ENCODE results near the gene GSG1L2. TPM values are rescaled to one million over a fixed set of nuclear protein-coding genes. Genes with fewer than 3 reads are reported as not detected.

Gene GSG1L2
- total RNA-seq, 1 experiment from 2014 or later = not detected

GRCh38 chr17:9798008-9798407, 23.9 kb downstream of the GSG1L2 start:
- no TSS peak for BruUV-seq (replicated peaks)
- DNase-seq (ENCODE audit: low read depth, low spot score) (no peak), ATAC-seq (no peak)
- no peak overlapping the region for H3K4me3 ChIP-seq (ENCODE audit: low read depth in 2 of 2, low read length in 2 of 2)
- in situ Hi-C loops (cut with HindIII; ENCODE audit: low pct_unique_long_range_greater_than_20kb, low sequenced_read_pairs) (no loop called here), intact Hi-C loops (cut with micrococcal nuclease; ENCODE audit: unreplicated experiment) (no loop called here)
- ChIA-PET POLR2A (no interaction called here), CTCF (no interaction called here)
- no peaks in the 10 kb centered on the region for H3K9me3 ChIP-seq (ENCODE audit: control insufficient read depth, insufficient read depth, low read depth, low read length)
- peaks cover 8% of the 10 kb centered on the region for H3K4me1 ChIP-seq (ENCODE audit: control insufficient read depth, insufficient read depth, low read length)
- no peak overlapping the region for H3K27ac ChIP-seq (ENCODE audit: low read length)
- TF ChIP-seq TCF7L2 (IDR thresholded peaks at IDR 0.05; ENCODE audit: low read depth, low read length) (no peak), CTCF (IDR thresholded peaks at IDR 0.05) (no peak), SIN3A (IDR thresholded peaks at IDR 0.05; ENCODE audit: borderline replicate concordance, insufficient read depth, low read depth, low read length) (no peak), POLR2AphosphoS5 (IDR thresholded peaks at IDR 0.05; ENCODE audit: low read depth, low read length) (no peak)
- TF ChIP-seq, protein P1, sequence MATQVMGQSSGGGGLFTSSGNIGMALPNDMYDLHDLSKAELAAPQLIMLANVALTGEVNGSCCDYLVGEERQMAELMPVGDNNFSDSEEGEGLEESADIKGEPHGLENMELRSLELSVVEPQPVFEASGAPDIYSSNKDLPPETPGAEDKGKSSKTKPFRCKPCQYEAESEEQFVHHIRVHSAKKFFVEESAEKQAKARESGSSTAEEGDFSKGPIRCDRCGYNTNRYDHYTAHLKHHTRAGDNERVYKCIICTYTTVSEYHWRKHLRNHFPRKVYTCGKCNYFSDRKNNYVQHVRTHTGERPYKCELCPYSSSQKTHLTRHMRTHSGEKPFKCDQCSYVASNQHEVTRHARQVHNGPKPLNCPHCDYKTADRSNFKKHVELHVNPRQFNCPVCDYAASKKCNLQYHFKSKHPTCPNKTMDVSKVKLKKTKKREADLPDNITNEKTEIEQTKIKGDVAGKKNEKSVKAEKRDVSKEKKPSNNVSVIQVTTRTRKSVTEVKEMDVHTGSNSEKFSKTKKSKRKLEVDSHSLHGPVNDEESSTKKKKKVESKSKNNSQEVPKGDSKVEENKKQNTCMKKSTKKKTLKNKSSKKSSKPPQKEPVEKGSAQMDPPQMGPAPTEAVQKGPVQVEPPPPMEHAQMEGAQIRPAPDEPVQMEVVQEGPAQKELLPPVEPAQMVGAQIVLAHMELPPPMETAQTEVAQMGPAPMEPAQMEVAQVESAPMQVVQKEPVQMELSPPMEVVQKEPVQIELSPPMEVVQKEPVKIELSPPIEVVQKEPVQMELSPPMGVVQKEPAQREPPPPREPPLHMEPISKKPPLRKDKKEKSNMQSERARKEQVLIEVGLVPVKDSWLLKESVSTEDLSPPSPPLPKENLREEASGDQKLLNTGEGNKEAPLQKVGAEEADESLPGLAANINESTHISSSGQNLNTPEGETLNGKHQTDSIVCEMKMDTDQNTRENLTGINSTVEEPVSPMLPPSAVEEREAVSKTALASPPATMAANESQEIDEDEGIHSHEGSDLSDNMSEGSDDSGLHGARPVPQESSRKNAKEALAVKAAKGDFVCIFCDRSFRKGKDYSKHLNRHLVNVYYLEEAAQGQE (IDR thresholded peaks at IDR 0.05; ENCODE audit: insufficient read depth in 1 of 2, low read depth in 2 of 2, low read length in 1 of 2) = no peak
- H3K27me3 ChIP-seq (ENCODE audit: control insufficient read depth, insufficient read depth, low read length) = no peaks in the 10 kb centered on the region
- no peaks in the 10 kb centered on the region for H3K36me3 ChIP-seq (ENCODE audit: control insufficient read depth, insufficient read depth, low read length)

DNA sequence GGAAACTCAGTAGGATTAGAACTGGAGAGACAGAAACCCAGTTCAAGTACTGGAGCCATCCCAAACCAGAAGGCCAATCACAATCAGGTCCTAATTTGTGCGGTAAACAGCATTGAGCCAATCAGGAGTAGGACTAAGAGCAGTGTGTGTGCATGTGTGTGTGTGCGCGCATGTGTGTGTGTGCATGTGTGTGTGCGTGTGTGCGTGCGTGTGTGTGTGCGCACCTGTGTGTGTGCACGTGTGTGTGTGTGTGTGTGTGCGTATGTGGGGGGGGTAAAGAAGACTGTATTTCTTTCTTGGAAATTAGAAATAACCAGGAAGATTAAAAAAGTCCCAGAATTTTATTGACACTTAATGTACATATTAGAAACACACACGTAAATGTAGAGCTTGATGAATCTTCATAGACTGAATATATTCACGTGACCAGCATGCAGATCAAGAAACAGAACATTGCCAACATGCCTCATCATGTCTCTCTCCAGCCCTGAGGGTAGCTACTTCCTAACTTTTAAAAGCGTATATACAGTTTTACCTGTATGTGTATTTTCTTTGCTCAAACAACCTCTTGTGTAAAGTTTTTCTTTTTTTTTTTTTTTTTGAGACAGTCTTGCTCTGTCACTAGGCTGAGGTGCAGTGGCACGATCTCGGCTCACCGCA, 29.6 kb downstream of the GSG1L2 start:
- in situ Hi-C loops (cut with HindIII; ENCODE audit: low pct_unique_long_range_greater_than_20kb, low sequenced_read_pairs) (no loop called here), intact Hi-C loops (cut with micrococcal nuclease; ENCODE audit: unreplicated experiment) (no loop called here)
- no peak for TF ChIP-seq POLR2AphosphoS5 (IDR thresholded peaks at IDR 0.05; ENCODE audit: low read depth, low read length)
- TF ChIP-seq SIN3A (IDR thresholded peaks at IDR 0.05; ENCODE audit: borderline replicate concordance, insufficient read depth, low read depth, low read length) = no peak
- TF ChIP-seq TCF7L2 (IDR thresholded peaks at IDR 0.05; ENCODE audit: low read depth, low read length) = no peak
- no peak for TF ChIP-seq CTCF (IDR thresholded peaks at IDR 0.05)
- TF ChIP-seq, protein P1 (IDR thresholded peaks at IDR 0.05; ENCODE audit: insufficient read depth in 1 of 2, low read depth in 2 of 2, low read length in 1 of 2) = no peak
- BruUV-seq (replicated peaks) = no TSS peak
- Histone ChIP-seq H3K27ac (ENCODE audit: low read length) (no peak overlapping the region), H3K4me1 (ENCODE audit: control insufficient read depth, insufficient read depth, low read length) (no peaks in the 10 kb centered on the region), H3K36me3 (ENCODE audit: control insufficient read depth, insufficient read depth, low read length) (no peaks in the 10 kb centered on the region), H3K9me3 (ENCODE audit: control insufficient read depth, insufficient read depth, low read depth, low read length) (no peaks in the 10 kb centered on the region), H3K4me3 (ENCODE audit: low read depth in 2 of 2, low read length in 2 of 2) (no peak overlapping the region), H3K27me3 (ENCODE audit: control insufficient read depth, insufficient read depth, low read length) (no peaks in the 10 kb centered on the region)
- DNase-seq (ENCODE audit: low read depth, low spot score) (no peak), ATAC-seq (no peak)
- CTCF ChIA-PET = no interaction called here
- POLR2A ChIA-PET = no interaction called here

All from Panc1 (cell line).